Endothelial cell (in vitro differentiated cells): ENCODE measurements around the gene CGNL1. TPM values are rescaled to one million over a fixed set of nuclear protein-coding genes. Genes with fewer than 3 reads are reported as not detected.

Experiments
- DNase-seq: peaks from one replicate; pipeline ENCODE4 v3.0.0; 2021; ENCODE audit warnings: low spot score
- H3K27ac Mint-ChIP-seq: one replicate; pipeline ENCODE4 v1.8.0; 2021; ENCODE audit warnings: mixed read lengths, inconsistent platforms; ENCODE audit not compliant: unreplicated experiment
- H3K27me3 Mint-ChIP-seq: one replicate; pipeline ENCODE4 v1.8.0; 2021; ENCODE audit warnings: mild to moderate bottlenecking, moderate library complexity, mixed read lengths, inconsistent platforms; ENCODE audit not compliant: unreplicated experiment
- H3K36me3 Mint-ChIP-seq: one replicate; pipeline ENCODE4 v1.8.0; 2021; ENCODE audit warnings: mild to moderate bottlenecking, low read depth, mixed read lengths, inconsistent platforms; ENCODE audit not compliant: unreplicated experiment
- H3K4me1 Mint-ChIP-seq: one replicate; pipeline ENCODE4 v1.8.0; 2021; ENCODE audit warnings: mild to moderate bottlenecking, mixed read lengths, inconsistent platforms; ENCODE audit not compliant: unreplicated experiment
- H3K4me3 Mint-ChIP-seq: one replicate; pipeline ENCODE4 v1.8.0; 2021; ENCODE audit warnings: mild to moderate bottlenecking, mixed read lengths, inconsistent platforms; ENCODE audit not compliant: unreplicated experiment
- H3K9me3 Mint-ChIP-seq: one replicate; pipeline ENCODE4 v1.8.0; 2021; ENCODE audit warnings: mixed read lengths, inconsistent platforms; ENCODE audit not compliant: unreplicated experiment
- CTCF ChIP-seq: fragments of 200-600 bp; sonication (generic); IDR thresholded peaks from one replicate; pipeline ENCODE4 v1.5.0; 2021; ENCODE audit warnings: antibody characterized with exemption; ENCODE audit not compliant: unreplicated experiment
- total RNA-seq: library from RNA; stranded (reverse); fragmentation: NEBNext Ultra II Directional; extraction: Animal tissue kit (Norgen Biotek cat#: 25700); gene quantifications from one replicate; pipeline ENCODE4 v1.2.1, GENCODE V29; 2021; ENCODE audit not compliant: unreplicated experiment

Gene CGNL1
- total RNA-seq, 1 donor from 2014 or later: 238 TPM

- DNase-seq: no peak
- no peak for TF ChIP-seq CTCF
- H3K4me3 Mint-ChIP-seq: no peak overlapping the region
- H3K4me1 Mint-ChIP-seq: peaks cover 64% of the 10 kb centered on the region
- H3K27ac Mint-ChIP-seq: peak overlapping the region; percentile 94
- H3K9me3 Mint-ChIP-seq: no peaks in the 10 kb centered on the region
- peaks cover 21% of the 10 kb centered on the region for H3K27me3 Mint-ChIP-seq
- peaks cover 59% of the 10 kb centered on the region for H3K36me3 Mint-ChIP-seq
These were observed 177.2 kb downstream of the CGNL1 start for GRCh38 chr15:57553526-57553925.

DNA sequence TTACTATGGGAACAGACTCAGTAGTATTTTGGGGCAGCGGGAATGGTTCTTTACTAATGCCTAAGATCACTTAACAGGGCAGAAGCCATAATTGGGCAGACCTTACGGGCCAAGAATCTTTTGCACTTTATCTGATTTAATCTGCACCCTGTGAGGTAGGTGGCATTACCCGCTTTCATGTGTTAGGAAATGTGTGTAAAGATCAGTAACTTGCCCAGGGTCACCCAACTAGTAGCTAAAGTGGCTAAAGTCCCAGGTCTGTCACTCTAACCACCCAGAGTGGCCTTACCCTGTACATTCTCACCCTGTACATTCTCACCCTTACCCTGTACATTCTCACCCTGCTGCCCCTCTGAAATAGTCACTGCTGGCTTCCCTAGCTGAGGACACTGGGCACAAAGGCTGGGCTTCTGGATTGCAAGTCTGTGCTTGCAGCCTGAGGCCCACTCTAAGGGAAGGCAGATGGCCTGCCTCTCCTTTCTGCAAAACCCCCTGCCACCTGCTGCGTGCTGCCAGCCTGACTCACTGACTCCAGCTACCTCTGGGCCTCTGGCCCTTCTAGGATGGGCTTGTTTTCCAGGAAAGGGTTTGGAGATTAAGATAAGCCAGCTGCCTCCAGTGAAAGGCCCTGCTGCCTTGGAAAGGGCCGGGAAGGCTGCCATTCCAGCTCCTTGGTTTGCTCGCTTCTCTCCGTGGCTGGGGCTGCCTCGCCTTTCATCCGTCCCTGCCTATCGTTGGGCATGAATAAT, 177.9 kb downstream of the CGNL1 start:
- H3K36me3 Mint-ChIP-seq: peaks cover 54% of the 10 kb centered on the region
- no peak for DNase-seq
- no peaks in the 10 kb centered on the region for H3K9me3 Mint-ChIP-seq
- peaks cover 63% of the 10 kb centered on the region for H3K4me1 Mint-ChIP-seq
- H3K27ac Mint-ChIP-seq: peak overlapping the region; percentile 79
- TF ChIP-seq CTCF: no peak
- peak overlapping the region; percentile 13 for H3K4me3 Mint-ChIP-seq
- peaks cover 18% of the 10 kb centered on the region for H3K27me3 Mint-ChIP-seq

- H3K4me3 Mint-ChIP-seq: peak overlapping the region; percentile 13
- no peak for TF ChIP-seq CTCF
- H3K36me3 Mint-ChIP-seq: peaks cover 50% of the 10 kb centered on the region
- H3K27me3 Mint-ChIP-seq: peaks cover 20% of the 10 kb centered on the region
- H3K9me3 Mint-ChIP-seq: no peaks in the 10 kb centered on the region
- no peak for DNase-seq
- H3K27ac Mint-ChIP-seq: peak overlapping the region; percentile 64
- peaks cover 67% of the 10 kb centered on the region for H3K4me1 Mint-ChIP-seq
These were observed 178.5 kb downstream of the CGNL1 start for GRCh38 chr15:57554812-57555179.

DNA sequence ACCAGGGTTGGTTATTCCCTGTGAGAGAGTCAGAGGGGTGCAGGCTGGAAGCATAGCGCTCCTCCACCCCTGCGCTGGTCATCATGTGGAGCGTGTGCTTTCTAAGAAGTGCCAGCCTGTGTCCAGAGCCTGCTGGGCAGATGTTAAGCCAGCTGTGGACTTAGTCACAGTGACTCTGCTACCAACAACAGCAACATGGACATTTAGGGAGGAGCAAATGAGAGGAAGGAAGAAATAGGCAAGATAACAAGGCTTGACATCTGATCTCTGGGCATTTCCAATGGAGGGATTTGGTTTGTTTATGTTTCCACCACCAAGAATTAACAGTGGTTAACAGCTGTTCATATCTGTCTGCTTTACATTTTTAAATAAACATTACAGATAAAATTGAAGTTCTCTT, 179.0 kb downstream of the CGNL1 start:
- Mint-ChIP-seq H3K9me3 (no peaks in the 10 kb centered on the region), H3K36me3 (peaks cover 48% of the 10 kb centered on the region), H3K4me3 (peak overlapping the region; percentile 13), H3K27me3 (peaks cover 20% of the 10 kb centered on the region), H3K4me1 (peaks cover 69% of the 10 kb centered on the region), H3K27ac (peak overlapping the region; percentile 64)
- DNase-seq: no peak
- TF ChIP-seq CTCF: no peak

DNA sequence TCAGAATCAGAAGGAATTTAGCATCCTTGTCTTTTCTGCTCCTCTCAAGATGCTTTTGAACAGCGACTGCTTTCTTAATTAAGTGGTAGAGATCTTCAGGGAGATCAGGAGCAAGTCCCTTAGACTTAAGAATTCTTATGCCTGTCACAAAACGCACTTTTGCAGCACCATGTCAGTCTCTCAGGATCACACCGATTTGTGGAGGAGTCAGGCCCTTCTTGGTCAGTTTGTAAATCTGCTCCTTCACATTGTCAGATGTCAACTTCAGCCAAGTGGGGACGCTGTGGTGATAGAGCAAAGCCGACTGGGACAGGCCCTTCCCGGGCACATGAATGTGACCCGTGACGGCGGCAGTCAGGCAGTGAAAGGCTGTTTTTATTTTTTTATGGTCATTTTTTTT, 179.7 kb downstream of the CGNL1 start:
- Mint-ChIP-seq H3K36me3 (peaks cover 42% of the 10 kb centered on the region), H3K4me3 (no peak overlapping the region), H3K9me3 (no peaks in the 10 kb centered on the region), H3K27ac (peak overlapping the region; percentile 11), H3K27me3 (peaks cover 22% of the 10 kb centered on the region), H3K4me1 (peaks cover 67% of the 10 kb centered on the region)
- no peak for DNase-seq
- TF ChIP-seq CTCF: no peak
